Heart right ventricle (tissue), 16 donors: Measurements from ENCODE around the gene RIC8A. TPM values are rescaled to one million over a fixed set of nuclear protein-coding genes. Genes with fewer than 3 reads are reported as not detected.

ENCODE experiments used
- ATAC-seq, 8 donors: fragments of 200-7000 bp; cut with Tn5 transposase; one replicate each; pipeline ENCODE4 v1.9.1; 2020; ENCODE audit warnings: mild to moderate bottlenecking in 8 of 8, moderate library complexity in 8 of 8, moderate number of reproducible peaks in 1 of 8
- DNase-seq, 2 donors: peaks; one replicate each; pipeline ENCODE4 v3.0.0-alpha.2; 2020
- H3K27ac ChIP-seq, 10 donors: fragments of 200-600 bp; sonication (generic) in 2 of 10; one replicate each; pipeline versions ENCODE4 v1.5.0 to v1.8.0; 2020 to 2022; ENCODE audit warnings: mild to moderate bottlenecking in 3 of 10
- H3K27me3 ChIP-seq, 7 donors: fragments of 200-600 bp; one replicate each; pipeline ENCODE4 v1.8.0; 2021 to 2022; ENCODE audit warnings: mild to moderate bottlenecking in 2 of 7
- H3K36me3 ChIP-seq, 9 donors: fragments of 200-600 bp; sonication (generic) in 1 of 9; one replicate each; pipeline versions ENCODE4 v1.5.0 to v1.8.0; 2020 to 2022; ENCODE audit warnings: mild to moderate bottlenecking in 2 of 9
- H3K4me1 ChIP-seq, 9 donors: fragments of 200-600 bp; sonication (generic) in 1 of 9; one replicate each; pipeline versions ENCODE4 v1.5.0 to v1.8.0; 2020 to 2022; ENCODE audit warnings: mild to moderate bottlenecking in 4 of 9
- H3K4me3 ChIP-seq, 10 donors: fragments of 200-600 bp; sonication (generic) in 2 of 10; one replicate each; pipeline versions ENCODE4 v1.5.0 to v1.8.0; 2020 to 2022; ENCODE audit warnings: mild to moderate bottlenecking in 7 of 10, moderate library complexity in 2 of 10
- H3K9me3 ChIP-seq, 11 donors: fragments of 200-600 bp in 10 of 11; sonication (generic) in 2 of 11; one replicate each; pipeline versions ENCODE4 v1.5.0 to v1.8.0; 2013 to 2022; ENCODE audit warnings: mild to moderate bottlenecking in 2 of 11, control low read depth in 1 of 11, moderate library complexity in 1 of 11
- WGBS, 2 donors: extraction: QIAGEN DNeasy Blood & Tissue Kit; methylation state at CpG; one replicate each; pipeline ENCODE4 v1.1.7; 2013; ENCODE audit warnings: inconsistent platforms in 1 of 2; 5-methylcytosine and 5-hydroxymethylcytosine counted together
- intact Hi-C, 10 donors: fragments of 100-400 bp; cut with DNase I; formaldehyde crosslinking; loops; one replicate each; pipeline versions ENCODE4 v1.11.1 to v1.14.2; 2022
- polyA plus RNA-seq, 2 donors: library from polyadenylated mRNA; stranded (reverse); fragments of 200-250 nt; gene quantifications; one replicate each; pipeline ENCODE4 v1.2.3, GENCODE V29; 2013
- total RNA-seq, 10 donors: library from RNA; stranded (reverse); fragmentation: NEBNext Ultra II Directional in 3 of 10; extraction: Animal tissue kit (Norgen Biotek cat#: 25700) in 3 of 10; gene quantifications; one replicate each; pipeline versions ENCODE4 v1.2.1 to v1.2.4, GENCODE V29; 2021 to 2023
- TF ChIP-seq, protein P1 (sequence below), 9 donors: fragments of 200-600 bp; sonication (generic) in 2 of 9; IDR thresholded peaks; one replicate each; pipeline versions ENCODE4 v1.5.0 to v1.8.0; 2021 to 2022; ENCODE audit warnings: antibody characterized with exemption in 9 of 9, mild to moderate bottlenecking in 5 of 9, moderate library complexity in 1 of 9
- donor health status: Arrhythmogenic right ventricular cardiomyopathy.
- donor health status: ischemic (EF 13 %, LVEDD 7.1; RV severe dilation, severe dysfunction).
- donor health status: healthy with polysubstance abuse.
- donor health status: DM: no; HTN: yes; CAD: no.
- donor health status: DM: no; HTN: no; CAD: no.
- donor health status: ischemic (EF 25% LVEDD 6.9; RV normal size, moderate dysfunction).
- donor health status: ischemic (EF 25% LVEDD 5.7; RV mildly dilated, moderate dysfunction).
- donor health status: healthy.
- donor health status: DM: yes; HTN: yes; CAD: no.
- donor health status: Ischemic cardiomyopathy.
- donor health status: ischemic (EF 35%, LVEDD 5.7; RV mildly dilated, moderate dysfunction).
- donor health status: nonischemic (EF 11% LVEDD 7.7; RV severe dilation, severe dysfunction).
- donor health status: DM: yes; HTN: yes; CAD: no.
- donor health status: PGD.
- donor health status: ischemic (EF 29% LVEDD 5.4; RV normal size, mild dysfunction).
- donor health status: nonischemic (EF 23%, LVEDD 6.1; RV moderate dilation, normal function).

Gene RIC8A
- total and polyA plus RNA-seq, 12 donors: 38.4 to 82.1 (median 59.5) TPM

GRCh38 chr11:211741-212140 lies 4.2 kb downstream of the RIC8A start:
- Histone ChIP-seq H3K4me3 (no peak overlapping the region), H3K27ac (no peak overlapping the region), H3K9me3 (no peaks in the 10 kb centered on the region), H3K27me3 (no peaks in the 10 kb centered on the region), H3K36me3 (peaks cover 0 to 74% (median 47%) of the 10 kb centered on the region in 9 donors), H3K4me1 (peaks cover 8 to 30% (median 23%) of the 10 kb centered on the region in 9 donors)
- DNase-seq (no peak), ATAC-seq (no peak)
- intact Hi-C loops: loop anchor here in 1 of 10 donors (10.0 kb wide), 1 partner anchor 293 kb away; the partner anchor contains the start of gene RNH1
- 87 to 89% methylated on average over 9 of the region's 9 CpGs for WGBS, 2 donors
- TF ChIP-seq, protein P1, sequence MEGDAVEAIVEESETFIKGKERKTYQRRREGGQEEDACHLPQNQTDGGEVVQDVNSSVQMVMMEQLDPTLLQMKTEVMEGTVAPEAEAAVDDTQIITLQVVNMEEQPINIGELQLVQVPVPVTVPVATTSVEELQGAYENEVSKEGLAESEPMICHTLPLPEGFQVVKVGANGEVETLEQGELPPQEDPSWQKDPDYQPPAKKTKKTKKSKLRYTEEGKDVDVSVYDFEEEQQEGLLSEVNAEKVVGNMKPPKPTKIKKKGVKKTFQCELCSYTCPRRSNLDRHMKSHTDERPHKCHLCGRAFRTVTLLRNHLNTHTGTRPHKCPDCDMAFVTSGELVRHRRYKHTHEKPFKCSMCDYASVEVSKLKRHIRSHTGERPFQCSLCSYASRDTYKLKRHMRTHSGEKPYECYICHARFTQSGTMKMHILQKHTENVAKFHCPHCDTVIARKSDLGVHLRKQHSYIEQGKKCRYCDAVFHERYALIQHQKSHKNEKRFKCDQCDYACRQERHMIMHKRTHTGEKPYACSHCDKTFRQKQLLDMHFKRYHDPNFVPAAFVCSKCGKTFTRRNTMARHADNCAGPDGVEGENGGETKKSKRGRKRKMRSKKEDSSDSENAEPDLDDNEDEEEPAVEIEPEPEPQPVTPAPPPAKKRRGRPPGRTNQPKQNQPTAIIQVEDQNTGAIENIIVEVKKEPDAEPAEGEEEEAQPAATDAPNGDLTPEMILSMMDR (IDR thresholded peaks at IDR 0.05): no peak

GRCh38 chr11:212150-213100 lies 4.9 kb downstream of the RIC8A start:
- WGBS, 2 donors: 90 to 93% methylated on average over 17 of the region's 17 CpGs
- no peak for DNase-seq
- TF ChIP-seq, protein P1 (IDR thresholded peaks at IDR 0.05): no peak

DNA sequence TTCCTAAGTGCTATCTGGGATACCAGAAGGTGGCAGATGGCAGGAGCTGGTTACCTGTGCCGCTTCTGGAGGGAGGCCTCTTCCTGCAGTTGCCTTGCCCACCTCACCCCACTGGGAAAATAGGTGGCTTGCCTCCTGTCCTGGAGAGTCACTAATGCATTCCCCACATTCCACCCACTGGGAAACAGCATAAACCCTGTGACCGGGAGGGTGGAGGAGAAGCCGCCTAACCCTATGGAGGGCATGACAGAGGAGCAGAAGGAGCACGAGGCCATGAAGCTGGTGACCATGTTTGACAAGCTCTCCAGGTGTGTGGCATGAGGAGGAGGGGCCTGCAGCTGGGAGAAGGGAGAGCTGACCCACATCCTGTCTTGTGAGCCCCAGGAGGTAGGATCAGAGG lies 5.6 kb downstream of the RIC8A start:
- Histone ChIP-seq H3K27me3 (no peaks in the 10 kb centered on the region), H3K4me3 (no peak overlapping the region), H3K4me1 (peaks cover 8 to 30% (median 23%) of the 10 kb centered on the region in 9 donors), H3K9me3 (no peaks in the 10 kb centered on the region), H3K36me3 (peaks cover 0 to 86% (median 54%) of the 10 kb centered on the region in 9 donors), H3K27ac (no peak overlapping the region)
- 81 to 87% methylated on average over 4 of the region's 4 CpGs for WGBS, 2 donors
- TF ChIP-seq, protein P1 (IDR thresholded peaks at IDR 0.05): no peak
- DNase-seq (no peak), ATAC-seq (no peak)
- intact Hi-C loops: loop anchor here in 1 of 10 donors (10.0 kb wide), 1 partner anchor 292 kb away; the partner anchor contains the start of gene RNH1

More at GRCh38 chr11:212150-213100, 4.9 kb downstream of the RIC8A start:
- Histone ChIP-seq H3K27ac (no peak overlapping the region), H3K27me3 (no peaks in the 10 kb centered on the region), H3K4me3 (no peak overlapping the region), H3K4me1 (peaks cover 8 to 30% (median 23%) of the 10 kb centered on the region in 9 donors), H3K36me3 (peaks cover 0 to 80% (median 48%) of the 10 kb centered on the region in 9 donors), H3K9me3 (no peaks in the 10 kb centered on the region)
- intact Hi-C loops: loop anchor here in 1 of 10 donors (10.0 kb wide), 1 partner anchor 292 kb away; the partner anchor contains the start of gene RNH1
- ATAC-seq: no peak

- WGBS, 2 donors: 83 to 91% methylated on average over 7 of the region's 7 CpGs
- TF ChIP-seq, protein P1 (IDR thresholded peaks at IDR 0.05): no peak
- Histone ChIP-seq H3K36me3 (peaks cover 0 to 96% (median 59%) of the 10 kb centered on the region in 9 donors), H3K9me3 (no peaks in the 10 kb centered on the region), H3K27ac (no peak overlapping the region), H3K4me1 (peaks cover 8 to 30% (median 22%) of the 10 kb centered on the region in 9 donors), H3K4me3 (no peak overlapping the region), H3K27me3 (no peaks in the 10 kb centered on the region)
- ATAC-seq (no peak), DNase-seq (no peak)
- intact Hi-C loops: loop anchor here in 1 of 10 donors (10.0 kb wide), 1 partner anchor 291 kb away; the partner anchor contains the start of gene RNH1
Measured at GRCh38 chr11:214083-214482, 6.6 kb downstream of the RIC8A start.
